ENCODE measurements around the gene CD28. TPM values are rescaled to one million over a fixed set of nuclear protein-coding genes. Genes with fewer than 3 reads are reported as not detected.

CD28 gene
- total RNA-seq, 6 experiments from 2014 or later, result 0.16 to 1.6 (median 0.46) TPM

- WGBS (ENCODE audit: insufficient coverage, low coverage, low lambda C conversion rate, missing lambda C conversion rate), result 0% methylated on average over 1 of the region's 1 CpG
- no peak for ATAC-seq
- Histone ChIP-seq H3K4me3 (no peak overlapping the region), H3K9me3 (no peaks in the 10 kb centered on the region), H3K4me1 (no peaks in the 10 kb centered on the region), H3K36me3 (no peaks in the 10 kb centered on the region), H3K27ac (no peak overlapping the region), H3K27me3 (no peaks in the 10 kb centered on the region)
- no peak for DNase-seq
- intact Hi-C loops (cut with DNase I), result no loop called here
- TF ChIP-seq CTCF (IDR thresholded peaks at IDR 0.05) (no peak), POLR2A (IDR thresholded peaks at IDR 0.05) (no peak)
These were observed 44.0 kb upstream of the CD28 start for GRCh38 chr2:203662487-203662886.

- Histone ChIP-seq H3K27me3 (no peaks in the 10 kb centered on the region), H3K4me3 (no peak overlapping the region), H3K36me3 (no peaks in the 10 kb centered on the region), H3K27ac (no peak overlapping the region), H3K4me1 (no peaks in the 10 kb centered on the region), H3K9me3 (no peaks in the 10 kb centered on the region)
- TF ChIP-seq POLR2A (IDR thresholded peaks at IDR 0.05) (no peak), CTCF (IDR thresholded peaks at IDR 0.05) (no peak)
- intact Hi-C loops (cut with DNase I), result no loop called here
- ATAC-seq, result no peak
- DNase-seq, result no peak
These were observed 43.5 kb upstream of the CD28 start for GRCh38 chr2:203662951-203663350.

- Histone ChIP-seq H3K36me3 (no peaks in the 10 kb centered on the region), H3K4me1 (no peaks in the 10 kb centered on the region), H3K9me3 (no peaks in the 10 kb centered on the region), H3K27ac (no peak overlapping the region), H3K27me3 (no peaks in the 10 kb centered on the region), H3K4me3 (no peak overlapping the region)
- intact Hi-C loops (cut with DNase I), result no loop called here
- TF ChIP-seq POLR2A (IDR thresholded peaks at IDR 0.05) (no peak), CTCF (IDR thresholded peaks at IDR 0.05) (no peak)
- ATAC-seq (no peak), DNase-seq (no peak)
- 79% methylated on average over 6 of the region's 7 CpGs for WGBS (ENCODE audit: insufficient coverage, low coverage, low lambda C conversion rate, missing lambda C conversion rate)
These were observed 42.2 kb upstream of the CD28 start for GRCh38 chr2:203664029-203664755.

- no peaks in the 10 kb centered on the region for H3K9me3 ChIP-seq
- no peak for ATAC-seq
- DNase-seq, result no peak
- H3K4me1 ChIP-seq, result no peaks in the 10 kb centered on the region
- H3K27me3 ChIP-seq, result no peaks in the 10 kb centered on the region
- H3K27ac ChIP-seq, result no peak overlapping the region
- 92% methylated on average over 2 of the region's 2 CpGs for WGBS (ENCODE audit: insufficient coverage, low coverage, low lambda C conversion rate, missing lambda C conversion rate)
- H3K4me3 ChIP-seq, result no peak overlapping the region
- H3K36me3 ChIP-seq, result no peaks in the 10 kb centered on the region
- TF ChIP-seq CTCF (IDR thresholded peaks at IDR 0.05) (no peak), POLR2A (IDR thresholded peaks at IDR 0.05) (no peak)
- intact Hi-C loops (cut with DNase I), result no loop called here
These were observed 38.6 kb upstream of the CD28 start for GRCh38 chr2:203667838-203668237.

GRCh38 chr2:203669820-203670219 is 36.6 kb upstream of the CD28 start:
- Histone ChIP-seq H3K36me3 (no peaks in the 10 kb centered on the region), H3K27me3 (no peaks in the 10 kb centered on the region)

More at GRCh38 chr2:203669820-203670219, 36.6 kb upstream of the CD28 start:
- H3K27ac ChIP-seq, result no peak overlapping the region
- no peak for DNase-seq
- TF ChIP-seq CTCF (IDR thresholded peaks at IDR 0.05) (no peak), POLR2A (IDR thresholded peaks at IDR 0.05) (no peak)
- H3K4me3 ChIP-seq, result no peak overlapping the region
- 64% methylated on average over 2 of the region's 2 CpGs for WGBS (ENCODE audit: insufficient coverage, low coverage, low lambda C conversion rate, missing lambda C conversion rate)
- ATAC-seq, result no peak
- H3K4me1 ChIP-seq, result no peaks in the 10 kb centered on the region
- no peaks in the 10 kb centered on the region for H3K9me3 ChIP-seq
- intact Hi-C loops (cut with DNase I), result no loop called here
